NCI-H526 treated with DMSO at 0.1 percent for 48 hours (cell line): Measurements from ENCODE around the gene CRB1.

Source experiments
- DNase-seq: peaks from one replicate; lab custom pipeline; 2025; lab: John Stamatoyannopoulos, UW

CRB1 gene

DNA sequence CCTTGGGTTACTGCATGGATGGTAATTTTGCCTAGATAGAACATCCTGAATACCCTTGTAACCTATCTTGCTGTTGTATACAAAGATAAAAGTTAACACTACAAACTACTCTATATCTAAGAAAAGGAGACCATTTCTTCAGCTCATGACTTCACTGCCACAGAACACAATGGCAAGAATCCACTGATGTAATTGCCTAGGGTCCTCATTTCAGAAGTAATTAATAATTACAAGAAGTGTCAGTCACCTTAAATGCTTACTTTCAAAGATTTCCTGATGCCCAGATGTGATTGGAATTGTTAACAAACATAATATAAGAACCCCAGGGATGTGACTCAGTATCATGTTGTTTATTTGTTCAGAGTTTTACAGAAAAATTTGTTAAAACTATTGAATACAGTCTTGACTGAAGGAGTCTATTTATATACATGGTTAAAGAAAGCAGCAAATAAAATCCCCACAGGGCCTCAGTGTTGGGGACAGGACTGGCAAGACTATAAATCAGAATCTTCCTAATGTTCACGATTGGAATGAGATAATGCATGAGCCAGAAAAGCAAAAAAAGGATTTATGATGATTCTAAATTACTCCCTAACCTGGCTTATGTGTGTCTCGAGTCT is 83.9 kb downstream of the CRB1 start:
- DNase-seq, result no peak

DNA sequence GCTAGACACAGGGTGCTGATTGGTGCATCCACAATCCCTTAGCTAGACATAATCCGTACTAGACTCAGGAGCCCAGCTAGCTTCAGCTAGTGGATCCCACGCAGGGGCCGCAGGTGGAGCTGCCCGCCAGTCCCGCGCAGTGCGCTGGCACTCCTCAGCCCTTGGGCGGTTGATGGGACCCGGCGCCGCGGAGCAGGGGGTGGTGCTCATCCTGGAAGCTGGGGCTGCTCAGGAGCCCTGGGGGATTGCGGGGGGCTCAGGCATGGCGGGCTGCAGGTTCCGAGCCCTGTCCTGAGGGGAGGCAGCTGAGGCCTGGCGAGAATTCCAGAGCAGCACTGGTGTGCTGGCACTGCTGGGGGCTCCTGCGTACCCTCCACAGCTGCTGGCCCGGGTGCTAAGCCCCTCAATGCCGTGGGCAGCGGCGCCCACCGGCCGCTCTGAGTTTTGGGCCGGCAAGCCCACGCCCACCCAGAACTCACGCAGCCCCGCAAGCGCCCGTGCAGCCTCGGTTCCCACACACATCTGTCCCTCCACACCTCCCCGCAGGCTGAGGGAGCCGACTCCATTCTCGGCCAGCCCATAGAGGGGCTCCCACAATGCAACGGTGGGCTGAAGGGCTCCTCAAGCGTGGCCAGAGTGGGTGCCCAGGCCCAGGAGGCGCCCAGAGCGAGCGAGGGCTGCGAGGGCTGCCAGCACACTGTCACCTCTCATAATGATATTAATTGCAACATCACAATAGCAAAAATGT is 87.4 kb downstream of the CRB1 start:
- no peak for DNase-seq

- DNase-seq, result peak; percentile 21
Observed at GRCh38 chr1:197356723-197357533, 88.9 kb downstream of the CRB1 start.

- no peak for DNase-seq
Observed at GRCh38 chr1:197358959-197359358, 90.9 kb downstream of the CRB1 start.

GRCh38 chr1:197360068-197360467 is 92.0 kb downstream of the CRB1 start:
- no peak for DNase-seq

DNA sequence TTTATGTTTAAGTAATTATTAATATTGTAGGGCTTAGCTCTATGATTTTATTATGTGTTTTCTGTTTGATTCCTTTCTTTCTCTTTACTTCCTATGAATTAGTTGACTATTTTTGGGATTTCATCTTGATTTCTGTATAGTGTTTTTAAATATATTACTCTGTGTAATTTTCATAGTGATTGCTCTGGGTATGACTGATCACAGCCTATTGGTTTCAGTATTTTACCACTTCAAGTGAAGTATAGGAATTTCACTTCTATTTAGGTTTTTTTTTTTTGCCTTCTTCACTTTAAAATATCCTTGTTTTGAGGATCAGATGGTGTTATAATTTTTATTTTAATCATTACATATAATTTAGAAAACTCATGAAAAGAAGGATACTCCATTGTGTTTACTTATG is 94.8 kb downstream of the CRB1 start:
- DNase-seq, result no peak

- no peak for DNase-seq
Observed at GRCh38 chr1:197363855-197364254, 95.8 kb downstream of the CRB1 start.

DNA sequence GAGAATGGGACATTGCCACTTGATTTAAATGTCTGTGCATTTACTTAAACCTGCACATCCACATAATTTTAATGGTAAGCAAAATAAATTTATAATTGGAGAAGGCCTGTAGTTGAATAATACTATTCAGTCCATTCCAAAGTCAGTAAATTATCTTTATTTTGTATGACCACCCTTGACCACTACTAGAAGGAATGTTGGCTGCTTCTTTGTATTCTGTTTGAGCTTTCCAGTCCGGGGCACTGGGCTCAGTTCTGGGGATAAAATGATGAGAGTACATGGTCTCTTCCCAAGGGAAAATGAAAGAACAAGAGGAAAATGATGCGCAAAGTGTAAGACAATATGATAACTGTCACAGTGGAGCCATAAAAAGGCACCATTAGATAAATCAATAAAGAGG is 98.9 kb downstream of the CRB1 start:
- no peak for DNase-seq

- no peak for DNase-seq
Observed at GRCh38 chr1:197367627-197368026, 99.6 kb downstream of the CRB1 start.

- no peak for DNase-seq
Observed at GRCh38 chr1:197374428-197374827, 106.4 kb downstream of the CRB1 start.

GRCh38 chr1:197384471-197384870 is 116.4 kb downstream of the CRB1 start:
- DNase-seq, result no peak

GRCh38 chr1:197388801-197389200 is 120.7 kb downstream of the CRB1 start:
- no peak for DNase-seq

- no peak for DNase-seq
Observed at GRCh38 chr1:197390856-197391255, 122.8 kb downstream of the CRB1 start.

DNA sequence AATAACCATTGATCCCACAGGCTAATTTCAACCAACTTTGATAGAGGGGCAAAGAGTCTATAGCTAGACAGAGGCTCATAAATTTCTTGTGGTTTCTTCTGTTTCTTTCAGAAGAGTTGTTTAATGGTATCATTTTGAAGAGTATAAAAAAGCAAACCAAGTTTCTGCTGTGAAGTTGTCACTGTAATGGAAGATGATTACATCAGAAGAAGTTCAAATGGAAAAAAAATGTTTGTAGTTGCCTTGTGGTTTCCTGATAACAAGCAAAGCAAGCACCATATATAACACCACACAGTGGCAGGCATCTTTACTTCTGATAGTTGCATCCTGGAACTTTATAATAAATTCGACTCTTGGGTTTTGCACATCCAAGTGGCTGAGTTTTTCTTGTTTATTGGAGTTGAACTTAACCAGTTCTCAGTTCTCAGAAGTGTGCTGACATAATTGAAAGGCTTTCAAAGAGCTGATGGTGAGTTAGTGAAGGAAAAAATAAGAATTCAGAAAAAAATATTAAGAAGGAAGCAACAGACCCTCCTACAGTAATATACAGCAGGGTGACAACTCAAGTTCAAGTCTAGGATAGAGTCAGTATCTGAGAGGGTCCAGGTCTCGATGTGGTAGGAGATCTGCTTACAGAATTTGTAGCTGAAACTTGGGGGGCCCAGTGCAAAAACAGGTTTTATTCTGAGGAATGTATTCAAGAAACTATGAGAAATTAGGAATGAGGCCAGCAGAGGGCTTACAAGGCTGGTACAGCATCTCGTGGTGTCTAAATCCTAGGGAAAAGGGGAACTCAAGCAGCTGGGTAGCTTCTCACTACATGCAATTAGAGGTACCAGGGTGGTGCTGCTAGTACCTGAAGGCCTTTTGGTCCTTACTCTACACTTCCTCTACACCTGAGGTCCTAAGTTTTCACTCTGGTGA is 123.5 kb downstream of the CRB1 start:
- no peak for DNase-seq

- DNase-seq, result no peak
Observed at GRCh38 chr1:197392541-197392940, 124.5 kb downstream of the CRB1 start.

- DNase-seq, result no peak
Observed at GRCh38 chr1:197393105-197393504, 125.1 kb downstream of the CRB1 start.

DNA sequence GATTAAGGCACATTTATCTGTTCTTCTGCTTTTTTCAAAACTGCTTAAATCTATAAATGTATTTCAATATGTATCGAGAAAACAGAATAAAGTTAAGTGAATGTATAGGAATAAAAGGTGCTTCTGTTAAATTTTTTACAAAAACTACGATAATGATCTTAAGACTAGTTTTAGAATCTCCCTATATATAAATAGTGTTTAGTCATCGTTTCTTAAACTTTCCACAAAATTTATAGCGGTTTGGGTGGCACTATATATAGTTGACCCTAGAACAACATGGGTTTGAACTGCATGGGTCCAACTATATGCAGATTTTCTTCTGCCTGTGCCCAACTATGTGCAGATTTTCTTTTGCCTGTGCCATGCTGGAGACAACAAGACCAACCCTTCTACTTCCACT is 125.7 kb downstream of the CRB1 start:
- DNase-seq, result no peak

GRCh38 chr1:197394831-197395608 is 127.0 kb downstream of the CRB1 start:
- no peak for DNase-seq

DNA sequence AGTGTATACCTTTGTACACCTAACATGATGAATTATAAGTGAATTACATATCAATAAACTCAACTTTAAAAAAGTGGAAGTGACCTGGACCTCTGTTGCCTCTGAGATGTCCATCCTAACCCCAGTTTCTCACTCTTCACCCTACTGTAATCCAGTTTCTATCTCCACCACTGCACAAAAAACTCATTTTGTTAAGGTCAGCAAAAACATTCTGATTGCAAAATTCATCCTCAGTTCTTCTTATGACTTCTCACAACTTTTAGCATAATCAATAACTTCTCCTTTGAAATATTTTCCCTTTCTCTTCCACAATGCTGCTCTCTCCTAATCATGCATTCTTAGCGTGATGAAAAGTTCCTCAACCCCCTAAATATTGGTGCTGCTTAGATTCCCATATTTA is 129.8 kb downstream of the CRB1 start:
- no peak for DNase-seq

- DNase-seq, result peak; percentile 6
Observed at GRCh38 chr1:197399755-197400521, 131.9 kb downstream of the CRB1 start.
